GM12873 (cell line): ENCODE data around the gene ACSM3.

Source experiments
- CTCF ChIP-seq: IDR thresholded peaks from 2 replicates; pipeline ENCODE4 v1.5.1; 2012; ENCODE audit warnings: low read depth, mild to moderate bottlenecking, moderate library complexity, low read length, control low read depth; ENCODE audit not compliant: insufficient read depth; ENCODE audit errors: missing control alignments

Gene ACSM3

GRCh38 chr16:20811889-20812439 lies 48.1 kb downstream of the ACSM3 start:
- no peak for TF ChIP-seq CTCF

GRCh38 chr16:20812510-20812909 lies 48.7 kb downstream of the ACSM3 start:
- TF ChIP-seq CTCF: no peak

GRCh38 chr16:20814784-20815183 lies 51.0 kb downstream of the ACSM3 start:
- no peak for TF ChIP-seq CTCF

- no peak for TF ChIP-seq CTCF
These were observed 55.2 kb downstream of the ACSM3 start for GRCh38 chr16:20818929-20819585.

- TF ChIP-seq CTCF: no peak
These were observed 57.9 kb downstream of the ACSM3 start for GRCh38 chr16:20821682-20822081.

- no peak for TF ChIP-seq CTCF
These were observed 58.9 kb downstream of the ACSM3 start for GRCh38 chr16:20822521-20823325.

GRCh38 chr16:20826039-20826566 lies 62.3 kb downstream of the ACSM3 start:
- TF ChIP-seq CTCF: no peak
